WERI-Rb-1 (cell line): ENCODE data around the gene ZSWIM3.

ENCODE experiments used
- DNase-seq: peaks from one replicate; pipeline ENCODE4 v3.0.0-alpha.2; 2020
- H3K27ac ChIP-seq: fragments of 250-450 bp; sonication (Bioruptor Pico); 2 replicates; pipeline ENCODE4 v1.5.1; 2020; ENCODE audit warnings: mild to moderate bottlenecking, moderate library complexity
- H3K27me3 ChIP-seq: fragments of 250-450 bp; sonication (Bioruptor Pico); 2 replicates; pipeline ENCODE4 v1.5.1; 2021; ENCODE audit warnings: mild to moderate bottlenecking, low read depth, moderate library complexity; ENCODE audit not compliant: insufficient read depth, severe bottlenecking
- H3K36me3 ChIP-seq: fragments of 250-450 bp; sonication (Bioruptor Pico); 2 replicates; pipeline ENCODE4 v1.5.1; 2020; ENCODE audit warnings: mild to moderate bottlenecking, moderate library complexity
- H3K4me3 ChIP-seq: 2 replicates; pipeline ENCODE4 v1.5.1; 2011; ENCODE audit warnings: low read depth, mild to moderate bottlenecking, control low read depth, low read length
- H3K9me3 ChIP-seq: fragments of 250-450 bp; sonication (Bioruptor Pico); 2 replicates; pipeline ENCODE4 v1.5.1; 2021; ENCODE audit warnings: mild to moderate bottlenecking, moderate library complexity; ENCODE audit not compliant: severe bottlenecking
- CTCF ChIP-seq: IDR thresholded peaks from 2 replicates; pipeline ENCODE4 v1.5.1; 2011; ENCODE audit warnings: low read depth, mild to moderate bottlenecking, control low read depth, inconsistent platforms, low read length

ZSWIM3 gene

GRCh38 chr20:45911486-45912343, 54.3 kb downstream of the ZSWIM3 start, which contains the start of gene PLTP:
PLTP (minus strand) TSS chr20:45912155; CDS start chr20:45911452, 703 bp downstream.
- Histone ChIP-seq H3K27me3 (no peaks in the 10 kb centered on the region), H3K9me3 (no peaks in the 10 kb centered on the region), H3K27ac (peak within 1 kb of the TSS; percentile 55), H3K4me3 (peak within 1 kb of the TSS; percentile 50), H3K36me3 (no peaks in the 10 kb centered on the region; the same call in 1 of the 2 replicates)
- peak; percentile 78 for DNase-seq
- no peak for TF ChIP-seq CTCF

- Histone ChIP-seq H3K9me3 (no peaks in the 10 kb centered on the region), H3K27ac (peak overlapping the region; percentile 55), H3K36me3 (no peaks in the 10 kb centered on the region; the same call in 1 of the 2 replicates), H3K27me3 (no peaks in the 10 kb centered on the region), H3K4me3 (peak overlapping the region; percentile 50)
- DNase-seq = no peak
- no peak for TF ChIP-seq CTCF
Measured at GRCh38 chr20:45912344-45912682, 54.9 kb downstream of the ZSWIM3 start.

GRCh38 chr20:45913116-45913515, 55.7 kb downstream of the ZSWIM3 start:
- no peaks in the 10 kb centered on the region; the same call in 1 of the 2 replicates for H3K36me3 ChIP-seq
- TF ChIP-seq CTCF = no peak
- DNase-seq = no peak
- no peak overlapping the region for H3K27ac ChIP-seq
- no peaks in the 10 kb centered on the region for H3K27me3 ChIP-seq
- no peaks in the 10 kb centered on the region for H3K9me3 ChIP-seq
- H3K4me3 ChIP-seq = no peak overlapping the region

GRCh38 chr20:45917790-45918141, 60.4 kb downstream of the ZSWIM3 start:
- H3K27ac ChIP-seq = no peak overlapping the region
- no peak for TF ChIP-seq CTCF
- H3K36me3 ChIP-seq = no peaks in the 10 kb centered on the region
- no peaks in the 10 kb centered on the region for H3K27me3 ChIP-seq
- peak; percentile 37 for DNase-seq
- H3K4me3 ChIP-seq = no peak overlapping the region
- H3K9me3 ChIP-seq = no peaks in the 10 kb centered on the region

GRCh38 chr20:45918182-45918737, 60.8 kb downstream of the ZSWIM3 start:
- H3K4me3 ChIP-seq = no peak overlapping the region
- DNase-seq = no peak
- H3K36me3 ChIP-seq = no peaks in the 10 kb centered on the region
- no peak for TF ChIP-seq CTCF
- no peaks in the 10 kb centered on the region for H3K27me3 ChIP-seq
- H3K27ac ChIP-seq = no peak overlapping the region
- H3K9me3 ChIP-seq = no peaks in the 10 kb centered on the region
